HepG2 (cell line): Measurements from ENCODE around the gene RASL10B.

ENCODE experiments used
- ARNT ChIP-seq: fragments of 450-650 bp; IDR thresholded peaks from 2 replicates; pipeline ENCODE4 v1.6.1; 2017
- CBX1 ChIP-seq: IDR thresholded peaks from one replicate; pipeline ENCODE4 v1.6.1; 2016; ENCODE audit warnings: antibody characterized with exemption, low read depth
- ERF ChIP-seq: IDR thresholded peaks from 2 replicates; pipeline ENCODE4 v1.6.1; 2018; ENCODE audit warnings: missing biosample characterization, missing genetic modification reagents
- NCOA2 ChIP-seq: sonication (generic); formaldehyde crosslinking; IDR thresholded peaks from 2 replicates; pipeline ENCODE4 v1.8.0; 2022; ENCODE audit warnings: inconsistent platforms
- RBFOX2 ChIP-seq: fragments of 200-400 bp; formaldehyde crosslinking; IDR thresholded peaks from 2 replicates; pipeline ENCODE4 v1.6.1; 2017; ENCODE audit warnings: low read depth, mild to moderate bottlenecking, low read length
- SP2 ChIP-seq: sonication (generic); formaldehyde crosslinking; IDR thresholded peaks from 2 replicates; pipeline ENCODE4 v1.5.1; 2020; ENCODE audit warnings: mild to moderate bottlenecking, missing genetic modification reagents
- WIZ ChIP-seq: sonication (generic); formaldehyde crosslinking; IDR thresholded peaks from 2 replicates; pipeline ENCODE4 v1.5.1; 2020; ENCODE audit warnings: mild to moderate bottlenecking, missing genetic modification reagents
- ZNF143 ChIP-seq: sonication (generic); formaldehyde crosslinking; IDR thresholded peaks from 2 replicates; pipeline ENCODE4 v1.4.0; 2020; ENCODE audit warnings: missing genetic modification reagents
- ZNF343 ChIP-seq: sonication (generic); formaldehyde crosslinking; IDR thresholded peaks from 2 replicates; pipeline ENCODE4 v1.4.0; 2020; ENCODE audit warnings: mild to moderate bottlenecking, missing genetic modification reagents
- ZNF567 ChIP-seq: sonication (generic); formaldehyde crosslinking; IDR thresholded peaks from 2 replicates; pipeline ENCODE4 v1.8.1; 2023; ENCODE audit warnings: mild to moderate bottlenecking, missing genetic modification reagents, borderline replicate concordance
- ZNF777 ChIP-seq: sonication (generic); formaldehyde crosslinking; IDR thresholded peaks from 2 replicates; pipeline ENCODE4 v1.4.0; 2020; ENCODE audit warnings: missing genetic modification reagents
- TF ChIP-seq, protein P1 (sequence below): IDR thresholded peaks from 2 replicates; pipeline ENCODE4 v1.6.1; 2012; ENCODE audit warnings: low read depth, low read length, improper control_type of control experiment
- TF ChIP-seq, protein P2 (sequence below): sonication (generic); formaldehyde crosslinking; IDR thresholded peaks from 2 replicates; pipeline ENCODE4 v1.5.0; 2020; ENCODE audit warnings: mild to moderate bottlenecking, missing genetic modification reagents, moderate library complexity
- TF ChIP-seq, protein P3 (sequence below): IDR thresholded peaks from 2 replicates; pipeline ENCODE4 v1.6.1; 2012; ENCODE audit warnings: inconsistent platforms

DNA sequence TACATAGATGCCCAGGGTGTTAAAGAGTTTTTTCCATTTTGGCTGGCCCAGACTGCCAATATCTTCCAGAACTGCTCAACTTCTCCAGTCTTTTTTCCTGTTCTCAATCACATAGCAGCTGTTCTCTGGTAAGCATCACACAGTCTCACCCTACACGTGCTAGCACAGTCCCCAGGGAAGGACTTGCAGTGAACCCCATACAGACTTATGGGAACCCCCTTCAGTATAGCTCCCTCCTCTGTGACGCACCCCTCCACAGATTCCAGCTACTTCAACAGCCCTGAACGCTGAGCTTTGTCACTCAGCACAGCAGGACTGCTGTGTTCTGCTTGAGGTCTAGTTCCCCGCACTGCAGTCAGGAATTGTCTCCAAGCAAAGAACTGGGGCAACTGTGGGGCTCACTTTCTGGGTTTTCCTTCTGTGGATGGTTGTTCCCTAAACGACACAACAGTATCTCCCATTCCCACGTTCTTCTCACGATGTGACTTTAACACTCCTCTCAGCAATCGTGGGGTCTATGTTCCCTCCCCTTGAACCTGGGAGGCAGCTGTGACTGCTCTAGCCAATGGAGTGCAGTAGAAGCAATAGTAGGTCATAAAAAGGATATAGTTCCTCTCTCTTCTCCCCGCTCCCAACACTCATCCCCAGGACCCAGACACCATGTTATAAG lies 60.4 kb downstream of the RASL10B start:
- TF ChIP-seq, protein P1, sequence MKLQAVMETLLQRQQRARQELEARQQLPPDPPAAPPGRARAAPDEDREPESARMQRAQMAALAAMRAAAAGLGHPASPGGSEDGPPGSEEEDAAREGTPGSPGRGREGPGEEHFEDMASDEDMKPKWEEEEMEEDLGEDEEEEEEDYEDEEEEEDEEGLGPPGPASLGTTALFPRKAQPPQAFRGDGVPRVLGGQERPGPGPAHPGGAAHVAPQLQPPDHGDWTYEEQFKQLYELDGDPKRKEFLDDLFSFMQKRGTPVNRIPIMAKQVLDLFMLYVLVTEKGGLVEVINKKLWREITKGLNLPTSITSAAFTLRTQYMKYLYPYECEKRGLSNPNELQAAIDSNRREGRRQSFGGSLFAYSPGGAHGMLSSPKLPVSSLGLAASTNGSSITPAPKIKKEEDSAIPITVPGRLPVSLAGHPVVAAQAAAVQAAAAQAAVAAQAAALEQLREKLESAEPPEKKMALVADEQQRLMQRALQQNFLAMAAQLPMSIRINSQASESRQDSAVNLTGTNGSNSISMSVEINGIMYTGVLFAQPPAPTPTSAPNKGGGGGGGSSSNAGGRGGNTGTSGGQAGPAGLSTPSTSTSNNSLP, result no peak
- TF ChIP-seq, protein P2, sequence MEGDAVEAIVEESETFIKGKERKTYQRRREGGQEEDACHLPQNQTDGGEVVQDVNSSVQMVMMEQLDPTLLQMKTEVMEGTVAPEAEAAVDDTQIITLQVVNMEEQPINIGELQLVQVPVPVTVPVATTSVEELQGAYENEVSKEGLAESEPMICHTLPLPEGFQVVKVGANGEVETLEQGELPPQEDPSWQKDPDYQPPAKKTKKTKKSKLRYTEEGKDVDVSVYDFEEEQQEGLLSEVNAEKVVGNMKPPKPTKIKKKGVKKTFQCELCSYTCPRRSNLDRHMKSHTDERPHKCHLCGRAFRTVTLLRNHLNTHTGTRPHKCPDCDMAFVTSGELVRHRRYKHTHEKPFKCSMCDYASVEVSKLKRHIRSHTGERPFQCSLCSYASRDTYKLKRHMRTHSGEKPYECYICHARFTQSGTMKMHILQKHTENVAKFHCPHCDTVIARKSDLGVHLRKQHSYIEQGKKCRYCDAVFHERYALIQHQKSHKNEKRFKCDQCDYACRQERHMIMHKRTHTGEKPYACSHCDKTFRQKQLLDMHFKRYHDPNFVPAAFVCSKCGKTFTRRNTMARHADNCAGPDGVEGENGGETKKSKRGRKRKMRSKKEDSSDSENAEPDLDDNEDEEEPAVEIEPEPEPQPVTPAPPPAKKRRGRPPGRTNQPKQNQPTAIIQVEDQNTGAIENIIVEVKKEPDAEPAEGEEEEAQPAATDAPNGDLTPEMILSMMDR (CRISPR knock-in tag), result no peak
- no peak for TF ChIP-seq CBX1
- no peak for TF ChIP-seq ZNF777 (CRISPR knock-in tag)
- no peak for TF ChIP-seq NCOA2 (CRISPR knock-in tag)
- TF ChIP-seq ZNF143 (CRISPR knock-in tag), result no peak
- TF ChIP-seq ZNF343 (CRISPR knock-in tag), result no peak
- no peak for TF ChIP-seq ARNT
- TF ChIP-seq ERF (CRISPR knock-in tag), result no peak
- TF ChIP-seq WIZ (CRISPR knock-in tag), result no peak
- no peak for TF ChIP-seq ZNF567 (CRISPR knock-in tag)
- TF ChIP-seq SP2 (CRISPR knock-in tag), result no peak
- TF ChIP-seq, protein P3, sequence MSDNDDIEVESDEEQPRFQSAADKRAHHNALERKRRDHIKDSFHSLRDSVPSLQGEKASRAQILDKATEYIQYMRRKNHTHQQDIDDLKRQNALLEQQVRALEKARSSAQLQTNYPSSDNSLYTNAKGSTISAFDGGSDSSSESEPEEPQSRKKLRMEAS, result no peak
- no peak for TF ChIP-seq RBFOX2
